Measurements from ENCODE around the gene USP25. TPM values are rescaled to one million over a fixed set of nuclear protein-coding genes. Genes with fewer than 3 reads are reported as not detected.

Gene USP25
- total and polyA plus RNA-seq, 2 experiments from 2014 or later = 11.8 to 49.2 TPM

DNA sequence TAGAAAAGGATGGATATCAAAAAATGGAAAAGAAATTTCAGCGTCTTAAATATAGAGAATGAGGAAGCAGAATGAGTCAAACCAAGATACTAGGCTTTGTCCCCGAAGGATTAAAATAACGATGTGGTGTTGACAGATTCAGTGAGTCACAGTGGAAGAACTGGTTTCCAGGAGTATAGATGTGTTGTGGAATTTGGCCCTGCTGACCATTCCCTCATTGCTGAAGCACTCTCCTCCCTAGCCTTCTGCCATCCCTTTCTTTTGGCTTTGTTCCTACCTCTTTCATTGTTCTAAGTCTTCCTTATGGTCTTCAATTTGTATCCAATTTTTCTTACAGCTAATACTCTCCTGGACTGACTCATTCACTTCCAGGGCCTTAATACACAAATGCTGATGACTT, 23.1 kb upstream of the USP25 start:
- Histone ChIP-seq H2AFZ (no peak overlapping the region), H3K27ac (ENCODE audit: low read depth) (no peak overlapping the region), H3K4me1 (ENCODE audit: insufficient read depth) (no peaks in the 10 kb centered on the region), H3K27me3 (ENCODE audit: insufficient read depth) (no peaks in the 10 kb centered on the region), H3K4me2 (no peak overlapping the region), H3K36me3 (ENCODE audit: insufficient read depth) (no peaks in the 10 kb centered on the region; the same call in 1 of the 2 replicates), H3F3A (replicated peaks; ENCODE audit: low read depth) (no peaks in the 10 kb centered on the region), H3K4me3 (no peak overlapping the region), H3K9me2 (ENCODE audit: insufficient read depth) (no peaks in the 10 kb centered on the region), H3K79me2 (replicated peaks; ENCODE audit: insufficient read depth) (no peaks in the 10 kb centered on the region), H4K20me1 (replicated peaks; ENCODE audit: insufficient read depth) (no peaks in the 10 kb centered on the region)
- Mint-ChIP-seq H3K36me3 (ENCODE audit: low read depth) (no peaks in the 10 kb centered on the region), H3K4me3 (no peak overlapping the region), H3K27ac (no peak overlapping the region), H3K9me3 (peaks cover 6% of the 10 kb centered on the region; the same call in 2 of the 3 replicates), H3K4me1 (no peaks in the 10 kb centered on the region), H3K27me3 (ENCODE audit: insufficient read depth, low read depth, poor library complexity) (no peaks in the 10 kb centered on the region)
- no peak for ATAC-seq
- DNase-seq (ENCODE audit: low spot score) = no peak
- TF ChIP-seq REST (IDR thresholded peaks at IDR 0.05; ENCODE audit: unreplicated experiment) (no peak), ZNF331 (CRISPR knock-in tag; IDR thresholded peaks at IDR 0.05; ENCODE audit: low read depth) (no peak), NANOG (IDR thresholded peaks at IDR 0.05; ENCODE audit: borderline replicate concordance) (no peak), CREB1 (CRISPR knock-in tag; IDR thresholded peaks at IDR 0.05; ENCODE audit: low read depth) (no peak), ZNF114 (CRISPR knock-in tag; IDR thresholded peaks at IDR 0.05) (no peak), POLR2AphosphoS5 (IDR thresholded peaks at IDR 0.05; ENCODE audit: low read depth) (no peak), JUNB (IDR thresholded peaks at IDR 0.05; ENCODE audit: unreplicated experiment) (no peak), STAT1 (IDR thresholded peaks at IDR 0.05; ENCODE audit: unreplicated experiment) (no peak), EZH2 (IDR thresholded peaks at IDR 0.05; ENCODE audit: low read depth, unreplicated experiment) (no peak), EZH2phosphoT487 (IDR thresholded peaks at IDR 0.05; ENCODE audit: unreplicated experiment) (no peak)
- TF ChIP-seq, protein P1, sequence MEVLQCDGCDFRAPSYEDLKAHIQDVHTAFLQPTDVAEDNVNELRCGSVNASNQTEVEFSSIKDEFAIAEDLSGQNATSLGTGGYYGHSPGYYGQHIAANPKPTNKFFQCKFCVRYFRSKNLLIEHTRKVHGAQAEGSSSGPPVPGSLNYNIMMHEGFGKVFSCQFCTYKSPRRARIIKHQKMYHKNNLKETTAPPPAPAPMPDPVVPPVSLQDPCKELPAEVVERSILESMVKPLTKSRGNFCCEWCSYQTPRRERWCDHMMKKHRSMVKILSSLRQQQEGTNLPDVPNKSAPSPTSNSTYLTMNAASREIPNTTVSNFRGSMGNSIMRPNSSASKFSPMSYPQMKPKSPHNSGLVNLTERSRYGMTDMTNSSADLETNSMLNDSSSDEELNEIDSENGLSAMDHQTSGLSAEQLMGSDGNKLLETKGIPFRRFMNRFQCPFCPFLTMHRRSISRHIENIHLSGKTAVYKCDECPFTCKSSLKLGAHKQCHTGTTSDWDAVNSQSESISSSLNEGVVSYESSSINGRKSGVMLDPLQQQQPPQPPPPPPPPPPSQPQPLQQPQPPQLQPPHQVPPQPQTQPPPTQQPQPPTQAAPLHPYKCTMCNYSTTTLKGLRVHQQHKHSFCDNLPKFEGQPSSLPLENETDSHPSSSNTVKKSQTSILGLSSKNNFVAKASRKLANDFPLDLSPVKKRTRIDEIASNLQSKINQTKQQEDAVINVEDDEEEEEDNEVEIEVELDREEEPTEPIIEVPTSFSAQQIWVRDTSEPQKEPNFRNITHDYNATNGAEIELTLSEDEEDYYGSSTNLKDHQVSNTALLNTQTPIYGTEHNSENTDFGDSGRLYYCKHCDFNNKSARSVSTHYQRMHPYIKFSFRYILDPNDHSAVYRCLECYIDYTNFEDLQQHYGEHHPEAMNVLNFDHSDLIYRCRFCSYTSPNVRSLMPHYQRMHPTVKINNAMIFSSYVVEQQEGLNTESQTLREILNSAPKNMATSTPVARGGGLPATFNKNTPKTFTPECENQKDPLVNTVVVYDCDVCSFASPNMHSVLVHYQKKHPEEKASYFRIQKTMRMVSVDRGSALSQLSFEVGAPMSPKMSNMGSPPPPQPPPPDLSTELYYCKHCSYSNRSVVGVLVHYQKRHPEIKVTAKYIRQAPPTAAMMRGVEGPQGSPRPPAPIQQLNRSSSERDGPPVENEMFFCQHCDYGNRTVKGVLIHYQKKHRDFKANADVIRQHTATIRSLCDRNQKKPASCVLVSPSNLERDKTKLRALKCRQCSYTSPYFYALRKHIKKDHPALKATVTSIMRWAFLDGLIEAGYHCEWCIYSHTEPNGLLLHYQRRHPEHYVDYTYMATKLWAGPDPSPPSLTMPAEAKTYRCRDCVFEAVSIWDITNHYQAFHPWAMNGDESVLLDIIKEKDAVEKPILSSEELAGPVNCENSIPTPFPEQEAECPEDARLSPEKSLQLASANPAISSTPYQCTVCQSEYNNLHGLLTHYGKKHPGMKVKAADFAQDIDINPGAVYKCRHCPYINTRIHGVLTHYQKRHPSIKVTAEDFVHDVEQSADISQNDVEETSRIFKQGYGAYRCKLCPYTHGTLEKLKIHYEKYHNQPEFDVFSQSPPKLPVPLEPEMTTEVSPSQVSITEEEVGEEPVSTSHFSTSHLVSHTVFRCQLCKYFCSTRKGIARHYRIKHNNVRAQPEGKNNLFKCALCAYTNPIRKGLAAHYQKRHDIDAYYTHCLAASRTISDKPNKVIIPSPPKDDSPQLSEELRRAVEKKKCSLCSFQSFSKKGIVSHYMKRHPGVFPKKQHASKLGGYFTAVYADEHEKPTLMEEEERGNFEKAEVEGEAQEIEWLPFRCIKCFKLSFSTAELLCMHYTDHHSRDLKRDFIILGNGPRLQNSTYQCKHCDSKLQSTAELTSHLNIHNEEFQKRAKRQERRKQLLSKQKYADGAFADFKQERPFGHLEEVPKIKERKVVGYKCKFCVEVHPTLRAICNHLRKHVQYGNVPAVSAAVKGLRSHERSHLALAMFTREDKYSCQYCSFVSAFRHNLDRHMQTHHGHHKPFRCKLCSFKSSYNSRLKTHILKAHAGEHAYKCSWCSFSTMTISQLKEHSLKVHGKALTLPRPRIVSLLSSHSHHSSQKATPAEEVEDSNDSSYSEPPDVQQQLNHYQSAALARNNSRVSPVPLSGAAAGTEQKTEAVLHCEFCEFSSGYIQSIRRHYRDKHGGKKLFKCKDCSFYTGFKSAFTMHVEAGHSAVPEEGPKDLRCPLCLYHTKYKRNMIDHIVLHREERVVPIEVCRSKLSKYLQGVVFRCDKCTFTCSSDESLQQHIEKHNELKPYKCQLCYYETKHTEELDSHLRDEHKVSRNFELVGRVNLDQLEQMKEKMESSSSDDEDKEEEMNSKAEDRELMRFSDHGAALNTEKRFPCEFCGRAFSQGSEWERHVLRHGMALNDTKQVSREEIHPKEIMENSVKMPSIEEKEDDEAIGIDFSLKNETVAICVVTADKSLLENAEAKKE (CRISPR knock-in tag; IDR thresholded peaks at IDR 0.05) = no peak
- TF ChIP-seq, protein P2, sequence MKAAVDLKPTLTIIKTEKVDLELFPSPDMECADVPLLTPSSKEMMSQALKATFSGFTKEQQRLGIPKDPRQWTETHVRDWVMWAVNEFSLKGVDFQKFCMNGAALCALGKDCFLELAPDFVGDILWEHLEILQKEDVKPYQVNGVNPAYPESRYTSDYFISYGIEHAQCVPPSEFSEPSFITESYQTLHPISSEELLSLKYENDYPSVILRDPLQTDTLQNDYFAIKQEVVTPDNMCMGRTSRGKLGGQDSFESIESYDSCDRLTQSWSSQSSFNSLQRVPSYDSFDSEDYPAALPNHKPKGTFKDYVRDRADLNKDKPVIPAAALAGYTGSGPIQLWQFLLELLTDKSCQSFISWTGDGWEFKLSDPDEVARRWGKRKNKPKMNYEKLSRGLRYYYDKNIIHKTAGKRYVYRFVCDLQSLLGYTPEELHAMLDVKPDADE (IDR thresholded peaks at IDR 0.05) = no peak
- TF ChIP-seq, protein P3, sequence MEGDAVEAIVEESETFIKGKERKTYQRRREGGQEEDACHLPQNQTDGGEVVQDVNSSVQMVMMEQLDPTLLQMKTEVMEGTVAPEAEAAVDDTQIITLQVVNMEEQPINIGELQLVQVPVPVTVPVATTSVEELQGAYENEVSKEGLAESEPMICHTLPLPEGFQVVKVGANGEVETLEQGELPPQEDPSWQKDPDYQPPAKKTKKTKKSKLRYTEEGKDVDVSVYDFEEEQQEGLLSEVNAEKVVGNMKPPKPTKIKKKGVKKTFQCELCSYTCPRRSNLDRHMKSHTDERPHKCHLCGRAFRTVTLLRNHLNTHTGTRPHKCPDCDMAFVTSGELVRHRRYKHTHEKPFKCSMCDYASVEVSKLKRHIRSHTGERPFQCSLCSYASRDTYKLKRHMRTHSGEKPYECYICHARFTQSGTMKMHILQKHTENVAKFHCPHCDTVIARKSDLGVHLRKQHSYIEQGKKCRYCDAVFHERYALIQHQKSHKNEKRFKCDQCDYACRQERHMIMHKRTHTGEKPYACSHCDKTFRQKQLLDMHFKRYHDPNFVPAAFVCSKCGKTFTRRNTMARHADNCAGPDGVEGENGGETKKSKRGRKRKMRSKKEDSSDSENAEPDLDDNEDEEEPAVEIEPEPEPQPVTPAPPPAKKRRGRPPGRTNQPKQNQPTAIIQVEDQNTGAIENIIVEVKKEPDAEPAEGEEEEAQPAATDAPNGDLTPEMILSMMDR (conservative IDR thresholded peaks at IDR 0.05; ENCODE audit: low read depth in 2 of 2) = no peak

All from GM23338 (cell line).